Medulla oblongata (tissue), 1 donor: ENCODE results near the gene CSRNP2.
"Not testable (repeated sequence)": the region's sequence is repeated elsewhere in the genome, so short reads cannot be mapped to it uniquely, and the experiment has no call there.

Source experiments
- DNase-seq: peaks from one replicate; pipeline ENCODE4 v3.0.0-alpha.2; 2015; ENCODE audit errors: extremely low spot score

The CSRNP2 gene

GRCh38 chr12:51078346-51078745, 5.0 kb downstream of the CSRNP2 start:
- not testable (repeated sequence) for DNase-seq

GRCh38 chr12:51077930-51078329, 5.5 kb downstream of the CSRNP2 start:
- DNase-seq = peak; percentile 71

GRCh38 chr12:51076236-51076930, 7.0 kb downstream of the CSRNP2 start:
- DNase-seq = no peak

- DNase-seq = no peak
Observed at GRCh38 chr12:51075390-51075789, 8.0 kb downstream of the CSRNP2 start.

GRCh38 chr12:51071663-51072062, 11.7 kb downstream of the CSRNP2 start:
- DNase-seq = no peak

- DNase-seq = no peak
Observed at GRCh38 chr12:51070004-51070403, 13.4 kb downstream of the CSRNP2 start.

GRCh38 chr12:51067771-51068170, 15.6 kb downstream of the CSRNP2 start:
- no peak for DNase-seq

GRCh38 chr12:51067229-51067628, 16.2 kb downstream of the CSRNP2 start:
- no peak for DNase-seq

- no peak for DNase-seq
Observed at GRCh38 chr12:51065530-51065929, 17.9 kb downstream of the CSRNP2 start.

- DNase-seq = no peak
Observed at GRCh38 chr12:51062631-51063397, 20.6 kb downstream of the CSRNP2 start.

- DNase-seq = no peak
Observed at GRCh38 chr12:51059086-51059485, 24.3 kb downstream of the CSRNP2 start.

- DNase-seq = no peak
Observed at GRCh38 chr12:51056242-51056641, 27.2 kb downstream of the CSRNP2 start.

GRCh38 chr12:51055060-51055459, 28.3 kb downstream of the CSRNP2 start:
- no peak for DNase-seq

GRCh38 chr12:51051787-51052186, 31.6 kb downstream of the CSRNP2 start:
- DNase-seq = no peak

GRCh38 chr12:51049525-51049924, 33.9 kb downstream of the CSRNP2 start:
- no peak for DNase-seq

GRCh38 chr12:51048661-51049251, 34.6 kb downstream of the CSRNP2 start:
- no peak for DNase-seq

- peak; percentile 100 for DNase-seq
Observed at GRCh38 chr12:51047655-51048540, 35.5 kb downstream of the CSRNP2 start, which contains the start of gene LETMD1. Gene LETMD1 (plus strand): TSS chr12:51048327. CDS start chr12:51048357, 30 bp downstream.

GRCh38 chr12:51036279-51036678, 47.1 kb downstream of the CSRNP2 start:
- no peak for DNase-seq

GRCh38 chr12:51033457-51034089, 49.8 kb downstream of the CSRNP2 start:
- DNase-seq = no peak

- DNase-seq = no peak
Observed at GRCh38 chr12:51033048-51033447, 50.3 kb downstream of the CSRNP2 start.

GRCh38 chr12:51028813-51029150, 54.6 kb downstream of the CSRNP2 start:
- no peak for DNase-seq
